IMR-90 (cell line): Measurements from ENCODE around the gene COTL1. TPM values are rescaled to one million over a fixed set of nuclear protein-coding genes. Genes with fewer than 3 reads are reported as not detected.

Experiments
- ATAC-seq: fragments of 200-7000 bp; cut with Tn5 transposase; 2 replicates; pipeline ENCODE4 v1.9.1; 2020; ENCODE audit warnings: low read depth, mild to moderate bottlenecking, moderate library complexity
- BruUV-seq: library from RNA; stranded (reverse); fragments of 400-500 nt; replicated peaks from 2 replicates; lab custom pipeline; 2021; lab: Mats Ljungman, UMichigan
- CTCF ChIA-PET: fragments of 300-600 bp; formaldehyde crosslinking; extraction: SDS; loops from one replicate; lab custom pipeline; 2021; ENCODE audit warnings: antibody characterized with exemption; lab: Yijun Ruan, JAX
- POLR2A ChIA-PET: fragments of 300-600 bp; sonication (Branson Sonifier 250); formaldehyde crosslinking; loops from one replicate; lab custom pipeline; 2022; ENCODE audit warnings: antibody characterized with exemption; ENCODE audit not compliant: unreplicated experiment; lab: Charles Lee
- DNase-seq: peaks from one replicate; pipeline ENCODE4 v3.0.0; 2013
- H2AFZ ChIP-seq: replicated peaks from 2 replicates; pipeline ENCODE3; 2013; ENCODE audit warnings: low read length, mild to moderate bottlenecking; ENCODE audit not compliant: poor library complexity
- H2AK5ac ChIP-seq: 2 replicates; pipeline ENCODE4 v1.6.1; 2013; ENCODE audit warnings: low read depth, low read length, inconsistent platforms
- H2AK9ac ChIP-seq: replicated peaks from 2 replicates; pipeline ENCODE3; 2013; ENCODE audit warnings: mild to moderate bottlenecking, low read depth, low read length, moderate library complexity; ENCODE audit not compliant: poor library complexity
- H2BK120ac ChIP-seq: 2 replicates; pipeline ENCODE4 v1.6.1; 2013; ENCODE audit warnings: low read depth, low read length, inconsistent platforms
- H2BK15ac ChIP-seq: 3 replicates; pipeline ENCODE4 v1.6.1; 2013; ENCODE audit warnings: low read depth, low read length, inconsistent platforms
- H2BK20ac ChIP-seq: 2 replicates; pipeline ENCODE4 v1.6.1; 2013; ENCODE audit warnings: low read depth, mild to moderate bottlenecking, inconsistent platforms, low read length, moderate library complexity
- H2BK5ac ChIP-seq: 2 replicates; pipeline ENCODE4 v1.6.1; 2013; ENCODE audit warnings: mild to moderate bottlenecking, low read depth, low read length, inconsistent platforms; ENCODE audit not compliant: poor library complexity, severe bottlenecking
- H3K14ac ChIP-seq: replicated peaks from 2 replicates; pipeline ENCODE4 v1.6.1; 2013; ENCODE audit warnings: low read depth, low read length, inconsistent platforms
- H3K18ac ChIP-seq: 2 replicates; pipeline ENCODE4 v1.6.1; 2013; ENCODE audit warnings: low read depth, low read length, control low read depth
- H3K23ac ChIP-seq: 2 replicates; pipeline ENCODE4 v1.6.1; 2013; ENCODE audit warnings: low read depth, low read length, inconsistent platforms
- H3K27ac ChIP-seq: 2 replicates; pipeline ENCODE4 v1.5.1; 2013; ENCODE audit warnings: mild to moderate bottlenecking, control low read depth, low read length; ENCODE audit not compliant: insufficient read depth
- H3K27me3 ChIP-seq: 2 replicates; pipeline ENCODE4 v1.6.1; 2013; ENCODE audit warnings: low read length; ENCODE audit not compliant: control insufficient read depth, insufficient read depth
- H3K36me3 ChIP-seq: 2 replicates; pipeline ENCODE4 v1.6.1; 2013; ENCODE audit warnings: low read length, mixed read lengths; ENCODE audit not compliant: control insufficient read depth, insufficient read depth
- H3K4ac ChIP-seq: 2 replicates; pipeline ENCODE4 v1.6.1; 2013; ENCODE audit warnings: low read depth, low read length, inconsistent platforms
- H3K4me1 ChIP-seq: 2 replicates; pipeline ENCODE4 v1.6.1; 2013; ENCODE audit warnings: low read length, mixed read lengths; ENCODE audit not compliant: control insufficient read depth, insufficient read depth
- H3K4me2 ChIP-seq: 2 replicates; pipeline ENCODE4 v1.6.1; 2013; ENCODE audit warnings: low read depth, mild to moderate bottlenecking, control low read depth, low read length, moderate library complexity
- H3K4me3 ChIP-seq: 2 replicates; pipeline ENCODE4 v1.5.1; 2013; ENCODE audit warnings: low read depth, mild to moderate bottlenecking, control low read depth, low read length, moderate library complexity; ENCODE audit not compliant: insufficient read depth
- H3K56ac ChIP-seq: 2 replicates; pipeline ENCODE4 v1.6.1; 2013; ENCODE audit warnings: low read length, inconsistent platforms; ENCODE audit not compliant: insufficient read depth; ENCODE audit errors: extremely low read depth
- H3K79me1 ChIP-seq, 2 experiments: 2 replicates each; pipeline ENCODE4 v1.6.1; 2013; ENCODE audit warnings: low read length in 2 of 2, inconsistent platforms in 1 of 2, low read depth in 1 of 2
- H3K9ac ChIP-seq: 2 replicates; pipeline ENCODE4 v1.6.1; 2013; ENCODE audit warnings: low read depth, low read length, control low read depth
- H3K9me1 ChIP-seq: 2 replicates; pipeline ENCODE4 v1.6.1; 2013; ENCODE audit warnings: low read length, inconsistent platforms; ENCODE audit not compliant: insufficient read depth
- H3K9me3 ChIP-seq: 2 replicates; pipeline ENCODE4 v1.6.1; 2013; ENCODE audit warnings: low read length; ENCODE audit not compliant: control insufficient read depth, insufficient read depth
- H4K20me1 ChIP-seq: 2 replicates; pipeline ENCODE4 v1.6.1; 2013; ENCODE audit warnings: low read length, inconsistent platforms; ENCODE audit not compliant: insufficient read depth
- H4K5ac ChIP-seq: 2 replicates; pipeline ENCODE4 v1.6.1; 2013; ENCODE audit warnings: mild to moderate bottlenecking, low read depth, low read length, control low read depth
- H4K8ac ChIP-seq, 2 experiments: 2 replicates each; pipeline ENCODE4 v1.6.1; 2013; ENCODE audit warnings: low read depth in 2 of 2, low read length in 2 of 2, control low read depth in 1 of 2, inconsistent platforms in 1 of 2
- H4K91ac ChIP-seq: 2 replicates; pipeline ENCODE4 v1.6.1; 2013; ENCODE audit warnings: low read depth, low read length, inconsistent platforms; ENCODE audit not compliant: insufficient read depth
- BHLHE40 ChIP-seq: fragments of 150-350 bp; IDR thresholded peaks from 2 replicates; pipeline ENCODE4 v1.6.1; 2016; ENCODE audit warnings: mild to moderate bottlenecking, low read depth, low read length
- CEBPB ChIP-seq: IDR thresholded peaks from 2 replicates; pipeline ENCODE4 v1.6.1; 2012; ENCODE audit warnings: low read depth, low read length, improper control_type of control experiment
- ELK1 ChIP-seq: fragments of 150-350 bp; IDR thresholded peaks from 2 replicates; pipeline ENCODE4 v1.6.1; 2016; ENCODE audit warnings: low read depth, mild to moderate bottlenecking, low read length, moderate library complexity, borderline replicate concordance
- FOS ChIP-seq: fragments of 150-350 bp; IDR thresholded peaks from 2 replicates; pipeline ENCODE4 v1.6.1; 2016; ENCODE audit warnings: low read depth, low read length
- MAZ ChIP-seq: IDR thresholded peaks from 2 replicates; pipeline ENCODE4 v1.6.1; 2012; ENCODE audit warnings: low read depth, mild to moderate bottlenecking, low read length, improper control_type of control experiment, moderate library complexity, borderline replicate concordance
- MXI1 ChIP-seq: IDR thresholded peaks from 2 replicates; pipeline ENCODE4 v1.6.1; 2012; ENCODE audit warnings: low read depth, mild to moderate bottlenecking, low read length, moderate library complexity, borderline replicate concordance
- NFE2L2 ChIP-seq: fragments of 150-350 bp; IDR thresholded peaks from 2 replicates; pipeline ENCODE4 v1.6.1; 2016; ENCODE audit warnings: low read depth, mild to moderate bottlenecking, low read length
- POLR2A ChIP-seq: IDR thresholded peaks from 2 replicates; pipeline ENCODE4 v1.6.1; 2012; ENCODE audit warnings: mild to moderate bottlenecking, low read depth, low read length
- RAD21 ChIP-seq: IDR thresholded peaks from 2 replicates; pipeline ENCODE4 v1.6.1; 2012; ENCODE audit warnings: low read length, improper control_type of control experiment
- USF2 ChIP-seq: fragments of 150-350 bp; IDR thresholded peaks from 2 replicates; pipeline ENCODE4 v1.6.1; 2017; ENCODE audit warnings: mild to moderate bottlenecking, antibody characterized with exemption, low read length, low read depth
- WGBS, 2 experiments: methylation state at CpG; one replicate each; pipeline versions ENCODE4 v1.1.5 to v1.1.7; 2013; ENCODE audit warnings: missing lambda C conversion rate in 2 of 2; ENCODE audit not compliant: insufficient read length in 1 of 2; ENCODE audit errors: extremely low coverage in 2 of 2; 5-methylcytosine and 5-hydroxymethylcytosine counted together
- dilution Hi-C: fragments of 300-500 bp; cut with HindIII; formaldehyde crosslinking; loops from one replicate; pipeline ENCODE4 v1.14.3; 2018; ENCODE audit warnings: low sequenced_read_pairs; ENCODE audit not compliant: unreplicated experiment
- in situ Hi-C: fragments of 300-500 bp; cut with MboI; formaldehyde crosslinking; loops from 3 replicates; pipeline ENCODE4 v1.14.3; 2019; ENCODE audit warnings: low sequenced_read_pairs, inconsistent platforms, mixed read lengths
- intact Hi-C: fragments of 100-400 bp; cut with micrococcal nuclease; formaldehyde crosslinking; loops from 2 replicates; pipeline ENCODE4 v1.10.0; 2022
- polyA plus RNA-seq, 3 experiments: library from polyadenylated mRNA; depleted of rRNA; stranded (reverse); fragments of >200 nt; gene quantifications; 2 replicates each; pipeline ENCODE4 v1.2.3, GENCODE V29; 2012; ENCODE audit warnings: low replicate concordance in 1 of 3
- total RNA-seq: library from RNA; depleted of rRNA; stranded (reverse); fragments of >200 nt; gene quantifications from 2 replicates; pipeline ENCODE4 v1.2.3, GENCODE V29; 2012

Gene COTL1
- total and polyA plus RNA-seq, 2 of the 4 experiments (the other 2 are of a cell fraction) = 144 to 258 TPM

GRCh38 chr16:84643180-84643583 lies 25.3 kb upstream of the COTL1 start:
- dilution Hi-C loops (no loop called here), intact Hi-C loops (no loop called here), in situ Hi-C loops (loop anchor here (25.0 kb wide), 2 partner anchors 319 to 356 kb away; partner anchors contain the start of gene WFDC1)
- ATAC-seq (peak; percentile 87), DNase-seq (peak; percentile 93)
- no peaks in the 10 kb centered on the region for H3K9me3 ChIP-seq
- peaks cover 32% of the 10 kb centered on the region for H3K4me1 ChIP-seq
- H3K4me3 ChIP-seq = no peak overlapping the region
- H4K20me1 ChIP-seq = no peaks in the 10 kb centered on the region
- H3K9me1 ChIP-seq = peaks cover 28% of the 10 kb centered on the region
- H3K4ac ChIP-seq = peak overlapping the region; percentile 96
- peak overlapping the region; percentile 87 for H3K27ac ChIP-seq
- no peaks in the 10 kb centered on the region for H3K36me3 ChIP-seq
- ChIA-PET POLR2A (no interaction called here), CTCF (interaction anchor here (0.9 to 1.3 kb wide), 2 partner anchors 21 to 96 kb away, joined by 3 to 7 read pairs; no protein-coding TSS in a partner anchor)
- 13% methylated on average over 3 of the region's 8 CpGs; no CpG with 5 or more reads in 1 of the 2 experiments for WGBS, 2 experiments
- H3K4me2 ChIP-seq = peak overlapping the region; percentile 36
- TF ChIP-seq ELK1 (no peak), NFE2L2 (peak; percentile 10; the same call in 1 of the 2 replicates), RAD21 (no peak), POLR2A (no peak), BHLHE40 (peak; percentile 86), MAZ (peak; percentile 64; the same call in 1 of the 2 replicates), FOS (peak; percentile 27; the same call in 1 of the 2 replicates), CEBPB (peak; percentile 80), USF2 (peak; percentile 54; the same call in 1 of the 2 replicates), MXI1 (peak; percentile 77; the same call in 1 of the 2 replicates)
- peak overlapping the region; percentile 98 for H3K23ac ChIP-seq
- peak overlapping the region; percentile 99 for H2BK120ac ChIP-seq
- peak overlapping the region; percentile 64 for H3K56ac ChIP-seq
- peak overlapping the region; percentile 97 for H4K91ac ChIP-seq
- H2AFZ ChIP-seq = peak overlapping the region; percentile 87
- H3K9ac ChIP-seq = peak overlapping the region; percentile 54
- H4K5ac ChIP-seq = peak overlapping the region; percentile 82
- peaks cover 0 to 26% of the 10 kb centered on the region in 2 experiments; a peak in 3 of 4 replicates for H3K79me1 ChIP-seq
- peak overlapping the region; percentile 99; the same call in 2 of the 3 replicates for H2BK15ac ChIP-seq
- H4K8ac ChIP-seq = peak overlapping the region; percentile 96 to 98
- peak overlapping the region; percentile 81 for H3K18ac ChIP-seq
- BruUV-seq = no TSS peak
- peak overlapping the region; percentile 95 for H2AK9ac ChIP-seq
- no peaks in the 10 kb centered on the region for H3K27me3 ChIP-seq
- H2BK5ac ChIP-seq = peak overlapping the region; percentile 93
- H2BK20ac ChIP-seq = peak overlapping the region; percentile 96
- peak overlapping the region; percentile 98 for H2AK5ac ChIP-seq
- peak overlapping the region; percentile 93 for H3K14ac ChIP-seq
